HEK293 (cell line): ENCODE data around the gene VPS9D1.

Experiments used
- GLI2 ChIP-seq: fragments of 450-650 bp; formaldehyde crosslinking; IDR thresholded peaks from 2 replicates; pipeline ENCODE4; 2017; ENCODE audit warnings: missing biosample characterization, missing genetic modification characterization, low read depth, borderline replicate concordance
- MYNN ChIP-seq: fragments of 450-650 bp; formaldehyde crosslinking; IDR thresholded peaks from 2 replicates; pipeline ENCODE4 v1.5.1; 2016; ENCODE audit warnings: missing biosample characterization, missing genetic modification characterization, borderline replicate concordance
- MZF1 ChIP-seq: fragments of 450-650 bp; formaldehyde crosslinking; IDR thresholded peaks from 2 replicates; pipeline ENCODE4 v1.5.1; 2017; ENCODE audit warnings: missing biosample characterization, missing genetic modification characterization, borderline replicate concordance
- REPIN1 ChIP-seq: fragments of 450-650 bp; formaldehyde crosslinking; IDR thresholded peaks from 2 replicates; pipeline ENCODE4 v1.5.1; 2017; ENCODE audit warnings: missing biosample characterization, missing genetic modification characterization, low read depth
- TCF7L2 ChIP-seq: IDR thresholded peaks from 2 replicates; pipeline ENCODE4 v1.6.1; 2011; ENCODE audit warnings: low read depth, mild to moderate bottlenecking, inconsistent platforms, low read length, moderate library complexity, borderline replicate concordance
- TRIM28 ChIP-seq: IDR thresholded peaks from 2 replicates; pipeline ENCODE4 v1.6.1; 2011; ENCODE audit warnings: low read length, control low read depth, borderline replicate concordance
- WT1 ChIP-seq: fragments of 450-650 bp; formaldehyde crosslinking; IDR thresholded peaks from 2 replicates; pipeline ENCODE4 v1.5.1; 2016; ENCODE audit warnings: missing biosample characterization, missing genetic modification characterization
- ZBTB21 ChIP-seq: fragments of 450-650 bp; formaldehyde crosslinking; IDR thresholded peaks from 2 replicates; pipeline ENCODE4 v1.5.1; 2017; ENCODE audit warnings: missing biosample characterization, missing genetic modification characterization
- ZBTB8A ChIP-seq: fragments of 450-650 bp; formaldehyde crosslinking; IDR thresholded peaks from 2 replicates; pipeline ENCODE4 v1.5.1; 2016; ENCODE audit warnings: missing biosample characterization, missing genetic modification characterization
- ZFP37 ChIP-seq: fragments of 450-650 bp; formaldehyde crosslinking; IDR thresholded peaks from 2 replicates; pipeline ENCODE4 v1.5.1; 2016; ENCODE audit warnings: missing biosample characterization, missing genetic modification characterization
- ZNF148 ChIP-seq: fragments of 450-650 bp; formaldehyde crosslinking; IDR thresholded peaks from 2 replicates; pipeline ENCODE4 v1.5.0; 2017; ENCODE audit warnings: missing biosample characterization, missing genetic modification characterization, borderline replicate concordance
- ZNF18 ChIP-seq: fragments of 450-650 bp; formaldehyde crosslinking; IDR thresholded peaks from 2 replicates; pipeline ENCODE4 v1.5.1; 2016; ENCODE audit warnings: missing biosample characterization, missing genetic modification characterization
- ZNF280D ChIP-seq: fragments of 450-650 bp; formaldehyde crosslinking; IDR thresholded peaks from 2 replicates; pipeline ENCODE4 v1.5.1; 2016; ENCODE audit warnings: missing biosample characterization, missing genetic modification characterization
- ZNF426 ChIP-seq: fragments of 450-650 bp; formaldehyde crosslinking; IDR thresholded peaks from 2 replicates; pipeline ENCODE4 v1.5.1; 2017; ENCODE audit warnings: missing biosample characterization, missing genetic modification characterization, mild to moderate bottlenecking, inconsistent platforms, moderate library complexity
- ZNF433 ChIP-seq: fragments of 450-650 bp; formaldehyde crosslinking; IDR thresholded peaks from 2 replicates; pipeline ENCODE4 v1.5.1; 2016; ENCODE audit warnings: missing biosample characterization, missing genetic modification characterization, low read depth
- ZNF449 ChIP-seq: fragments of 450-650 bp; formaldehyde crosslinking; IDR thresholded peaks from 2 replicates; pipeline ENCODE4 v1.5.1; 2017; ENCODE audit warnings: missing biosample characterization, mild to moderate bottlenecking, missing genetic modification characterization, moderate library complexity
- ZNF488 ChIP-seq: fragments of 450-650 bp; formaldehyde crosslinking; IDR thresholded peaks from 2 replicates; pipeline ENCODE4 v1.5.1; 2016; ENCODE audit warnings: missing biosample characterization, missing genetic modification characterization
- ZNF555 ChIP-seq: fragments of 450-650 bp; formaldehyde crosslinking; conservative IDR thresholded peaks from 2 replicates; pipeline ENCODE4 v1.5.1; 2017; ENCODE audit warnings: missing biosample characterization, mild to moderate bottlenecking, missing genetic modification characterization, inconsistent platforms
- ZNF596 ChIP-seq: fragments of 450-650 bp; IDR thresholded peaks from 2 replicates; pipeline ENCODE4 v1.5.0; 2018; ENCODE audit warnings: missing biosample characterization, mild to moderate bottlenecking, missing genetic modification characterization, moderate library complexity
- ZNF600 ChIP-seq: fragments of 450-650 bp; formaldehyde crosslinking; IDR thresholded peaks from 2 replicates; pipeline ENCODE4 v1.5.1; 2016; ENCODE audit warnings: missing biosample characterization, missing genetic modification characterization
- ZNF629 ChIP-seq: fragments of 450-650 bp; formaldehyde crosslinking; IDR thresholded peaks from 2 replicates; pipeline ENCODE4 v1.5.1; 2017; ENCODE audit warnings: missing biosample characterization, missing genetic modification characterization
- ZNF660 ChIP-seq: fragments of 450-650 bp; IDR thresholded peaks from 2 replicates; pipeline ENCODE4 v1.5.1; 2018; ENCODE audit warnings: missing biosample characterization, mild to moderate bottlenecking, missing genetic modification characterization
- ZNF670 ChIP-seq: fragments of 450-650 bp; formaldehyde crosslinking; IDR thresholded peaks from 2 replicates; pipeline ENCODE4 v1.5.1; 2016; ENCODE audit warnings: missing biosample characterization, missing genetic modification characterization, low read depth
- ZSCAN18 ChIP-seq: fragments of 450-650 bp; formaldehyde crosslinking; IDR thresholded peaks from 2 replicates; pipeline ENCODE4 v1.5.1; 2016; ENCODE audit warnings: missing biosample characterization, missing genetic modification characterization
- ZSCAN30 ChIP-seq: fragments of 450-650 bp; IDR thresholded peaks from 2 replicates; pipeline ENCODE4 v1.5.1; 2018; ENCODE audit warnings: missing biosample characterization, mild to moderate bottlenecking, missing genetic modification characterization, moderate library complexity

VPS9D1 gene

GRCh38 chr16:89686520-89687091 lies 34.1 kb downstream of the VPS9D1 start, which contains the start of gene CDK10 (continued):
- TF ChIP-seq MYNN (tag by site-specific recombination) (peak; percentile 60; the same call in 1 of the 2 replicates), ZNF433 (tag by site-specific recombination) (no peak), ZNF596 (tag by site-specific recombination) (0 out of 2 replicates have a peak, but pooled peaks have one; percentile 2), ZBTB8A (tag by site-specific recombination) (no peak), ZNF488 (tag by site-specific recombination) (no peak), ZNF449 (no peak), ZNF555 (no peak), MZF1 (tag by site-specific recombination) (no peak), ZSCAN18 (tag by site-specific recombination) (no peak), ZNF280D (tag by site-specific recombination) (no peak), TCF7L2 (no peak), TRIM28 (no peak), ZNF18 (no peak), ZNF426 (no peak), ZBTB21 (tag by site-specific recombination) (no peak), ZNF629 (tag by site-specific recombination) (no peak), ZNF148 (tag by site-specific recombination) (no peak), ZNF600 (tag by site-specific recombination) (peak; percentile 75), ZSCAN30 (tag by site-specific recombination) (peak; percentile 51; the same call in 1 of the 2 replicates), ZFP37 (no peak), GLI2 (tag by site-specific recombination) (no peak), ZNF660 (tag by site-specific recombination) (0 out of 2 replicates have a peak, but pooled peaks have one; percentile 32), WT1 (no peak), REPIN1 (tag by site-specific recombination) (no peak), ZNF670 (tag by site-specific recombination) (no peak)
